Left cardiac atrium (tissue), 4 donors: ENCODE measurements around the gene IL4R. TPM values are rescaled to one million over a fixed set of nuclear protein-coding genes. Genes with fewer than 3 reads are reported as not detected.
"Not testable (repeated sequence)": the region's sequence is repeated elsewhere in the genome, so short reads cannot be mapped to it uniquely, and the experiment has no call there.

Source experiments
- ATAC-seq, 2 donors: fragments of 200-7000 bp; cut with Tn5 transposase; one replicate each; pipeline ENCODE4 v1.9.1; 2020; ENCODE audit warnings: mild to moderate bottlenecking in 2 of 2, moderate library complexity in 2 of 2
- DNase-seq: peaks from one replicate; pipeline ENCODE4 v3.0.0-alpha.2; 2020
- intact Hi-C, 2 donors: fragments of 100-400 bp; cut with DNase I; formaldehyde crosslinking; loops; one replicate each; pipeline versions ENCODE4 v1.14.1 to v1.15.1; 2022 to 2023
- long read RNA-seq: library from polyadenylated mRNA; unstranded; transcript quantifications from one replicate; pipeline ENCODE4 v2.0.0, GENCODE V29; 2021
- total RNA-seq, 2 donors: library from RNA; stranded (reverse); fragmentation: NEBNext Ultra II Directional; extraction: Animal tissue kit (Norgen Biotek cat#: 25700); gene quantifications; one replicate each; pipeline ENCODE4 v1.2.1, GENCODE V29; 2021
- donor health status: DM: no; HTN: yes; CAD: no.
- donor health status: DM: no; HTN: yes; CAD: no; lungs with severe emphysema.
- donor health status: DM: yes; HTN: yes; CAD: no.
- donor health status: Dilated cardiomyopathy.

IL4R gene
- total RNA-seq, result 10 to 100 TPM; 19.8 to 56.8 TPM
- long read RNA-seq, partial matches to known transcripts, result 1 of 11 reads
- long read RNA-seq, other reads (novel, unspliced or antisense), result 10 of 11 reads

DNA sequence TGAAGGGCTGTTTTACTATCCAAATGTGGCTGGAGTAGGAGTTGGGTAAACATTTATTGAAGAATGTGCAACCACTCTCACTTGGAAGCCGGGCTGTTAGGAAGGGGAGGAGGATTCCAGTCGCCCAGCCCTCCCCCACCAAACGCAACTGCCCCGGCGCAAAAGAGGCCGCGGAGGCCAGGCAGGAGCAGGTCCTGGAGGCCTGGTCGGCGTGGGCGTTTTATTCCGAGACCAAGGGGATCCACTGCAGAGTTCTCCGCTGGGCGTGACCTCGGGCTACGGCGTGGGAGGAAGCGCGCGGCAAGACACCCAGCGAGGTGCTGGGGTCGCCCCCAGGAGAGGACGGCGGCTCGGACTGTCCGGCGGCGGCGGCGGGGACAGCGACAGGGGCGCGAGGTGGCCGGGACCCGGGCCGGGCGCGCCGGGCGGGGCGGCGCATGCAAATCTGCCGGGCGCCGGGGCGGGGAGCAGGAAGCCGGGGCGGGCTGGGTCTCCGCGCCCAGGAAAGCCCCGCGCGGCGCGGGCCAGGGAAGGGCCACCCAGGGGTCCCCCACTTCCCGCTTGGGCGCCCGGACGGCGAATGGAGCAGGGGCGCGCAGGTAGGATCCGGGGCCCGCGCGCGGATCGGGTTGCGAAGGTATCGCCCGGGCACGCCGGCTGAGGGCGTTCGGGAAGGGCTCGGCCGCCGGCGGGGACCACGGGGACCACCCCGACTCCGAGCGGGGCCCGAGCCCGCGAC, at the start of gene IL4R:
IL4R (plus strand) TSS at position 553 of the 739 bp plus-strand sequence. CDS start 26,230 bp downstream, outside the sequence.
- intact Hi-C loops, result no loop called here
- ATAC-seq (peak; percentile 55 to 67), DNase-seq (peak; percentile 91)

DNA sequence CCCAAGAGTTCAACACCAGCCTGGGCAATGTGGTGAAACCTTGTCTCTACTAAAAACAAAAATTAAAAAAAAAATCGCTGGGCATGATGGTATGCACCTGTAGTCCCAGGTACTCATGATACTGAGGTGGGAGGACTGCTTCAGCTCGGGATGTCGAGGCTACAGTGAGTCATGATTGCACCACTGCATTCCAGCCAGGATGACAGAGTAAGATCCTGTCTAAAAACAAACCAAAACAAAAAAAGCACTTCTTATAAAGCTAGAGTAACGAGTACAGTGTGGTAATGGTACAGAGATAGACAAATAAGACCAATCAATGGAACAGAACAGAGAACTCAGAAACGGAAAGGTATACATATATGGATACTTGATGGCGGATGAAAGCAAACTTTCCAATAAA, 49.6 kb upstream of the IL4R start:
- intact Hi-C loops, result no loop called here
- DNase-seq (no peak), ATAC-seq (peak in 1 of 2 donors; percentile 83)

DNA sequence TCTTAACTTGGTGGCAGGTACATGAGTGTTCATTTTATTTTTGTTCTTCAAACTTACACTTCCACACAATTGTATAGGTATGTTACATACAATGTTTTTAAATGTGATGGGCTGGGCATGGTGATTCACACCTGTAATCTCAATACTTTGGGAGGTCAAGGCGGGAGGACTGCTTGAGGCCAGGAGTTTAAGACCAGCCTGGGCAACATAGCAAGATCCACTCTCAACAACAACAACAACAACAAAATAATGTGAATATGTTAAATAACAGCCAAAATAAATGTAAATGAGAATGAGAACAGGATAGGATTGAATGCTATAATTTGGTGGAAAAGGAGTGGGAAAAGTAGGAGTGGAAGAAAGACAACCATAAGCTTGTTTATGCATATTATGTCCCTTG, 47.8 kb upstream of the IL4R start:
- ATAC-seq, result no peak
- intact Hi-C loops, result no loop called here

DNA sequence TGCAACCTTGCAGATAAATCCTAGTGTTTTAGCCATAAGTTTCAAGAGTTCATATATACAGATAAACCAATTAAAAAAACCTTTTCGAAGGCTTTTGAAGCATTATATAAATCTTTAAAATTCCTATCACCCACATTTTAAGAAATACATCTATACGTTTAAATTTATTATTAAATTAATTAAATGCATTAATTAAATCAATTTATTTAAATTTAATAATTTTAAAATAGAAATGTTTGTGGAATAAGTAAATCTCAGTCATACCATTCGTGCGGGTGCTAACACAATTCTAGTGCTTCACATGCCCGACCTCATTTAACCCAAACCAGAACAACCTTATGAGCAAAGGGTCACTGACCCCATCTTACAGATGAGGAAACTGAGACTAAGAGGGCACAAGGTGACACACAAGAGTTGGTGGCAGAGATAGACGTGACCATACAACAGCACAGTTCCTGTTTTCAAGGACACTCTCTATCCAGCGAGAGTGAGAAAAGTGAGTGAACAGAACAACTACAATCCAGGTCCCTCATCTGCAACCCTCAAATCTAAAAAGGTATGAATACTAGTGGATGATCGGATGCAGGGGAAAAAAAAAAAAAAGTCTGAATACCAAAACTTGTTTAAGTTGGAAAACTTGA, 46.6 kb upstream of the IL4R start:
- no peak for ATAC-seq
- DNase-seq, result no peak
- intact Hi-C loops, result no loop called here

More for the DNA sequence above, 47.8 kb upstream of the IL4R start:
- no peak for DNase-seq

DNA sequence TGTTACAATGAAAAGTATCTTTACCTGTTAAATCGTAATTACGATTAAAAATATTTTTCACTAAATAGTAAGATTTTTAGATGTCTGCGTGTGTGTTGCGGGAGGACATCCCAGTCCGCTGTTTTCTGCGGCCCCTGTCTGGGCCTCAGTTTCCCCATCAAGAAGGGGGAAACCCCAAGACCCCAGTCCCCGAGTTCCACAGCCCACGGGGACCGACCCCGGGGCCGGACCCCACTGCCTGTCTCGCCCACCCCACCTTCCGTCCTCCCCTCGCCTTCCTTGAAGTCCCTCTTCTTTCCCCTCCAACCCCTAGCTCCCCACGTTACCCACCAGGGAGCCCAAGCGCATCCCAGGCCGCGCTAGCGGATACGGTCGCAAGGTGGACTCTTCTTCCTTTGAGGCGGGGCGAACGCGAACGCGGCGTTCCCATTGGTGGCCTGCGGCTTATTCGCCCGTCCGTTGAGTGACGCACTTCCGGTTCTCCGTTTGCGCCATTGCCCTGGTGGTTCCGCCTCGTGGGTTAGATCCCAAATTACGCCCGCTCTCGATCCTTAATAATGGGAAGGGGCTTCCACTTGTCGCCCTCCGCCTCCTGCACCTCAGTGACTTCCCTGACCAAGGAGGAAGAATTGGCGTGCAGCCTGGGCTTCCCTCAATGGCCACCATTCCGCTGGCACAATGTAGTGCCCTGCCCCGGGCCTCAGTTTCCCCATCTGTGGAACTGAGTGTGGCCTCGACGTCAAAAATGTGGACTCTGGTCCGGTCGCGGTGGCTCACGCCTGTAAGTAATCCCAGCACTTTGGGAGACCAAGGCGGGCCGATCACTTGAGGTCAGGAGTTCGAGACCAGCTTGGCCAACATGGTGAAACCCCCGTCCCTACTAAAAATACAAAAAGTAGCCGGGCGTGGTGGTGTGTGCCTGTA, 45.1 kb upstream of the IL4R start, which contains the start of gene NSMCE1:
NSMCE1 (minus strand) TSS at position 397 of the 924 bp plus-strand sequence. CDS start 11,202 bp downstream, outside the sequence.
- peak; percentile 98 to 99 for ATAC-seq
- peak; percentile 99 for DNase-seq
- intact Hi-C loops, result no loop called here

DNA sequence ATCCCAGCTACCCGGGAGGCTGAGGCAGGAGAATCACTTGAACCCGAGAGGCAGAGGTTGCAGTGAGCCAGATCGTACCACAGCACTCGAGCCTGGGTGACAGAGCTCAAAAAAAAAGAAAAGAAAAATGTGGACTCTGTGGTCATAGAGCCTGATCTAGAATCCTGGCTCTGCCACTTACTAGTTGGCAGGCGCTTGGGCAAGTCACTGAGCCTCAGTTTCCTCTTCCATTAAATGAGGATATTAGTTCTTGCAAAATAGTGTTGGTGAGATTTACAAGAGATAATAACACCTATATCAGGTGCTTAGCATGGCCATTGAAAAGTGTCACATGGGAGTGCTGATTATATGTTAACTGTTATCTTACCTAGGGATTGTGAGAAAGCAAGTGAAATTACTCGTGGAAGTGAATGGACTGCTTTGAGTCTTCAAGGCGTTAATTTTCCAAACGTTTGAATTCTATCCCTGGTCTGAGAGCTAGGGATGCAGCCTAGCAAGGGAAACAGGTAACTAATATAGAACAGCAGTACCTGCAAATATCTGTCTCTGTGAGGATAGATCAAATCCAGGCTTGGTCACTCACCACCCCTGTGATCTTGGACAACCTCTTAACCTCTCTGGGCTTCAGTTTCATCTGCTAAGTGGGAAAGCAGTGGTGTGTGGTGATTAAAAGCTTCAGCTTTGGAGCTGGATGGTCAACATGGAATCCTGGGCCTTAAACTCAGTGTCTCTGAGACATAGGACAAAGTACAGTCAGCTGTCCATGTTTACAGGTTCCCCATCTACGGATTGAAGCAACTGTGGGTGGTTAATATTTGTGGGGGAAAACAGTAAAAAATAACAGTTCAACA, 44.2 kb upstream of the IL4R start:
- intact Hi-C loops, result no loop called here
- ATAC-seq (no peak), DNase-seq (no peak)

DNA sequence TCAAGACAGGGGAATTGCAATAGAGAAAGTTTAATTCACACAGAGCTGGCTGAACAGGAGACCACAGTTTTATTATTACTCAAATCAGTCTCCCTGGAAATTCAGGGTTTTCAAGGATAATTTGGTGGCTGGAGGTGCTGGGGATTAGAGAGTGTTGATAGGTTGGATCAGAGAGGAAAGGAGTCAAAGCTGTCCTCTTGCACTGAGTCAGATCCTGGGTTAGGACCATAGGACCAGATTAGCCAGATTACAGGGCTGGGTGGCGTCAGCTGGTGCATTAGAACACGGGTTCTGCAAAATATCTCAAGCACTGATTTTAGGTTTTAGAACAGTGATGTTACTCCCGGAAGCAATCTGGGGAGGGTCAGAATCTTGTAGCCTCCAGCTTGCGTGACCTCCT, 43.4 kb upstream of the IL4R start:
- intact Hi-C loops, result no loop called here
- DNase-seq (no peak), ATAC-seq (no peak)

DNA sequence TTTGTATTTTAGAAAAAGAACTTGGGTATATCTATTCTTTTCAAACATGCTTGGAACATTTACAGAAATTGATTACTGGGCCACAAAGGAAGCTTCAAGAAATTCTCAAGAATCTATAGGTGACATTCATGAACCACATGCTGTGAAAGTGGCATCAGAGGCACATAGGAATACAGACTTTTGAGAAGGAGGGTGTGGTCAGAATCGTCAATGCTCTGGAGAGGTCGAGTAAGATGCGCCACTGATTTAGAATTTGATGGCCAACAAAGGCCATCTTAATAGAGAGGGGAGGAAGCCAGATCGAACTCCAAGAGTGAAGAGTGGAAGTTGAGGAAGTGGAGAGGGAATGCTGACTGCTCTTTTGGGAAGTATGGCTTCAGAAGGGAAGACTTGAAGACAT, 41.7 kb upstream of the IL4R start:
- intact Hi-C loops, result no loop called here
- no peak for DNase-seq
- ATAC-seq, result no peak

DNA sequence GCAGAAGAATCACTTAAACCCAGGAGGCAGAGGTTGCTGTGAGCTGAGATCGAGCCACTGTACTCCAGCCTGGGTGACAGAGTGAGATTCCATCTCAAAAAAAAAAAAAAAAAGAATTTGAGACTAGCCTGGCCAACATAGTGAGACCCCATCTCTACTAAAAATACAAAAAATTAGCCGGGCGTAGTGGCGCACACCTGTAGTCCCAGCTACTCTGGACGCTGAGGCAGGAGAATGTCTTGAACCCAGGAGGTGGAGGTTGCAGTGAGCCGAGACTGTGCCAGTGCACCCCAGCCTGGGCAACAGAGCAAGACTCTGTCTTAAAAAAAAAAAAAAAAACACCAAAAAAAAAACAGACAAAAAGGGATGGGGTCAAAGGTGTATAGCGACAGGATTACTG, 41.1 kb upstream of the IL4R start:
- intact Hi-C loops, ATAC-seq: not testable (repeated sequence)

DNA sequence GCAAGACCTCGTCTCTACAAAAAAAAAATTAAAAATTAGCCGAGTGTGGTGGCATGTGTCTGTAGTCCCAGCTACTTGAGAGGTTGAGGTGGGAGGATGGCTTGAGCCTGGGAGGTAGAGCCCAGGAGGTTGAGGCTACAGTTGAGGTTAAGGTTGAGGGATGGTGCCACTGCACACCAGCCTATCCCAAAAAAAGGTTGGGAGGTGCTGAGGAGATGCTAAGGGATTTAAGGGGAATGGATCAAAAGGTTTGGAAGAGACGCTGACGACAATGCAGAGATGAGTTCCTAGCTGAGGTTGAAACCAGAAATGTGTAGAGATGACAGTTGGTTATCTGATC, 40.5 kb upstream of the IL4R start:
- no peak for ATAC-seq
- intact Hi-C loops, result no loop called here
- no peak for DNase-seq

More for the DNA sequence above, 41.1 kb upstream of the IL4R start:
- not testable (repeated sequence) for DNase-seq

DNA sequence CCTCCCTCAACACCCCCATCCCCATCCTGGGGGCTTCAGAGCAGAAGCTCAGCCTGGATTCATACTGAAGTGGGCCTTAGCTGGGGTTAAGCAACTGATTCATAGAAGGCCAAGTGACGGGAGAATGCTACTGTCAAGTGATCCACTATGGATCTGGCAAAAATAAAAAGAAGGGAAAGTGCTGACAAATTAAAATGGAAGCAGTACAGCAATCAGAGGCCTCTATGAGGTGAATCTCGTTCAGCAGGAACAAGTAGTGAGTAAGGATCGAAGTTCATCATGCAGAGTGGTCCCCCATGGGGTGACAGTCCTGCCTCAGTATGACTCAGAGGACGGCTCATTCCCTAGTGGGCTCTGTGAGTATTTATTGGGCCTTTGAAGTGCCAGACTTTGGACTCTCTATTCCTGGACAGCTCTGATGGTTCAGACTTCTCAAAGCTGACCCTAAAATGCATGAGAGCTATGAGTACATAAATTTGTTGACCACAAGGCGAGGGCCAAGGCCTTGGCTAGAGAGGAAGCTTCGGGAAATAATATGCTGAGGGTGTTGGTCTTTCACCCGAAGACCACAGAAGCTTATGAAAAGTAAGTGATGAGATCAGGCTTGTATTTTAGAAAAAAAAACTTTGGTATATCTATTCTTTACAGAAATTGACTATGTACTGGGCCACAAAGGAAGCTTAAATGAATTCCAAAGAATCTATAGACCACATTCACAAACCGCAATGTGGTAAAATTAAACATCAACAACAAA, 39.9 kb upstream of the IL4R start:
- ATAC-seq (no peak), DNase-seq (no peak)
- intact Hi-C loops, result no loop called here

DNA sequence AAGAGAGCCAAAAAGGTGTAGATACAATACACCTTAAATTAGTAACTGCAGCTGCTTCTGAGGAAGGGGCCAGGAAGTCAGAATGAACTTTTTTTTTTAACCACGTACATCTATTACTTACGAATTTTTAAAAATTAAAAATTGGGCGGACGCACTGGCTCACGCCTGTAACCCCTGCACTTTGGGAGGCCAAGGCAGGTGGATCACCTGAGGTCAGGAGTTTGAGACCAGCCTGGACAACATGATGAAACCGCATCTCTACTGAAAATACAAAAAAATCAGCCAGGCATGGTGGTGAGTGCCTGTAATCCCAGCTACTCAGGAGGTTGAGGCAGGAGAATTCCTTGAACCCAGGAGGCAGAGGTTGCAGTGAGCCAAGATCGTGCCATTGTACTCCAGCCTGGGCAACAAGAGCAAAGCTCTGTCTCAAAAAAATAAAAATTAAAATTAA, 39.3 kb upstream of the IL4R start:
- ATAC-seq, DNase-seq, intact Hi-C loops: not testable (repeated sequence)

DNA sequence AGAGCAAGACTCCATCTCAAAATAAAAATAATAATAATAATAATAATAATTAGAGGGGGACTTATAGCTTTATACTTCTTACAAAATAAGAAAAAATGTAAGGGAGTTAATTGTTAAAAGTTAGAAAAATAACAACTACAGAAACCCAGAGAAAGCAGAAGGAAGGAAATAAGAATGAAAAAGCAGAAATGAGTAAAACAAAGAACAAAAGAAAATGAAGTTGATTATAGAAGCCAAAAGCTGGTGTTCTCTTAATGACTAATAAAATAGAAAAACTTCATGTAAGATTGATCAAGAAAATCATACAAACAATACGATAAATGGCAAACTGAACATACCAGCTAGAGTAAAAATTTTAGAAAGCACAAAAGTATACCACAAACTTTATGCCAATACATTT, 38.4 kb upstream of the IL4R start:
- DNase-seq, result no peak
- intact Hi-C loops, result no loop called here
- ATAC-seq, result no peak

DNA sequence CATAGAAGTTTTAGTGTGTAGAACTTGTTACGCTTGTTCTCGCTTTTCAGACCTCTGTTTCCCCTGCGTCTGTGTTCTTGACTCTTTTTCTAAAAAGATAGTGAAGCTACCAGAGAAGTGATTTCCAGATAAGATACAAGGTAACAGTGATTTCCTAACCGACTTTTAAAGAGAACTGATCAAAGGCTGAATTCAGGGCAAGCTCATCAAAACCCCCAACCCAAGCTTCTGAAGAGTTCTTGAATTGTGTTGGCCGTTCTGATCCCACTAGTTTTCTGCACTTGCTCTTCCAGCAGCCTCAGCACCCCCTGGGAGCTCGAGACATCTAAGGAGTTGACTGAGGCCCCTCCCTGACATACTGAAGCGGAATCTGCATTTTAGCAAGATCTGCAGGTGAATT, 32.5 kb upstream of the IL4R start:
- intact Hi-C loops, result no loop called here
- ATAC-seq (no peak), DNase-seq (no peak)

DNA sequence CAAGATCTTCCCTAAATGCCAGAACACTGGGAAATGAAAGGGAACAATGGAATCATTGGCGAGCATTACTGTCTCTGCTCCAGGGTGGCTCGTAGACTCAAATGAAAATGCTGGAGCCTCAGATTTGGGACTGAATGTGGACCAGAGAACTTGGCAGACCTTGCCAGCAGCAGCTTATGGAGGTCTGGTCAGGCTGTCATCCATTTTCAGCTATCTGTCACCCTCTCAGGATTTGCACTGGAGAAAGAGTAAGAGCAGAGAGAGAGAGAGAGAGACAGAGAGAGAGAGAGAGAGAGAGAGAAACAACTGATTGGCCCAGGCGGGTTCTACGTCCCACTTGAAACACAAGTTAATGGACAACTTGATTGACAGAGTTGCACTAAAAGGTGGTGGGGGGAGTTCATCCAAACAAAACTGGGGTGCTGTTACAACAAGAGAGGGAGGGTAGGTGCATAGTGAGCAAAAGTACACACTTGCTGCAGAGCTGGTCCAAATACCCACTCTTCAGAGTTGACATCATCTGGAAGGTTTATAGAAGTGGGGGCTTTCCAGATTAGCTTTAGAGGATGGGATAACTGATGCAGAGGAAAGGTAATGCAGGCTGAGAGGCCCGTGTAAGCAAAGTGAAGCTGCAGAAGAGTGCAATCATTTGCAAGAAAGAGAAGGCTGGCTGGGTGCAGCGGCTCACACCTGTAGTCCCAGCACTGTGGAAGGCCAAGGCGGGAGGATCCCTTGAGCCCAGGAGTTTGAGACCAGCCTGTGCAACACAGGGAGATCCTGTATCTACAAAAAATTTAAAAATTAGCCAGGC, 28.7 kb upstream of the IL4R start:
- DNase-seq (no peak), ATAC-seq (no peak)
- intact Hi-C loops, result no loop called here

DNA sequence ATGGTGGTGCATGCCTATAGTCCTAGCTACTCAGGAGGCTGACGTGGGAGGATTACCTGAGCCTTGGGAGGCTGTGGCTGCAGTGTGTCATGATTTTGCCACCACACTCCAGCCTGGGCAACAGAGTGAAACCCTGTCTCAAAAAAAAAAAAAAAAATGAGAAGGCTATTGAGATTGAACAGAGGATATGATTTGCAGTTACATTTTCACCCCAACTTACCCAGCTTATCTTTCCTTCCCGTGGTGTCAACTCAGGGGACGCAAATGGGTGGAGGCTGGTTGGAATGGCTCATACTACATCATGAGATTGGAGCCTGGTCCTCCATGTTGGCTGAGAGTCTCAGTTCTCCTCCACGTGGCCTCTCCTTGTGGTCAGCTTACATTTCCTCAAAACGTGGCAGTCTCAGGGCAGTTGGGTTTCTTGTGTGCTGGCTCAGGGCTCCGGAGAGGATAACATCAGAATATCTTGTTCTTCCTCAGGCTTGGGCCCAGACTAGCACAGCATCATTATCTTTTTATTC, 28.0 kb upstream of the IL4R start:
- intact Hi-C loops, result no loop called here
- DNase-seq (peak; percentile 36), ATAC-seq (peak in 1 of 2 donors; percentile 58)

DNA sequence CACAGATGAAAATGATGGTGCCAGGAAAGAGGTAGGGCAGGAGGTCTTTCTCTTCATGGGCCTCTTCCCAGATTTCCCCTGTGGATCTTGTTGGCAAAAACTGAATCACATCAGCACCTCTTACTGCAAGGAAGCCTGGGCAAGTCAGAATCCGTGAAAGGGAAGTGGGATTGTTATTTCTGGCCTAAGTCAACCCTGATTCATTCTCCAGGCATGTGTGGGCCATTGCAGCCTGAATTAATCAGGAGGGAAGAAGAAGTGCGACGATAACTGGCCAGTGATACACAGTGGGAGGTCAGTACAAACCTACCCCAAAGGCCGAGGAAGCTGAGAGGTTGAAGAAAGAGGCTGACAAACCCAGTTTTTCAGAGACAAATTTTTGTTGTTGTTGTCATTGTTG, 27.3 kb upstream of the IL4R start:
- ATAC-seq (peak; percentile 87 to 96), DNase-seq (peak; percentile 61)

More for the DNA sequence above, 27.3 kb upstream of the IL4R start:
- intact Hi-C loops, result no loop called here
